Measurements from ENCODE around the gene FAM32A. TPM values are rescaled to one million over a fixed set of nuclear protein-coding genes. Genes with fewer than 3 reads are reported as not detected.

FAM32A gene
- total RNA-seq, 1 experiment from 2014 or later, result 141 TPM

DNA sequence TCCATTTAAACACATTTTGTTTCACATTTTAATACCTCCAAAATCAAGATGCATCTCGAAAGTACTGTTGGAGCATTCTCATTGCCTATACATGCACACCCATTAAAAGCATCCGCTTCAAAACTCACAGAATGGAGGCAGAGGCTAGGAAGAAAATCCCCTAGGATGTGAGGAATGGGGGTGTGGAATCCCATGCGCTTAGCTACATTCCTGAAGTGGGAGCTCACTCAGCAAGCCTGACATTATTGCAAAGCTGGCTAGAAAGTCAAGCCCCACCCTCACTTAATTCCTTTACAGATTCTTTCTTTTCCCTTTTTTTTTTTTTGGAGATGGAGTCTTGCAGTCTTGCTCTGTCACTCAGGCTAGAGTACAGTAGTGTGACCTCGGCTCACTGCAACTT, 4.6 kb upstream of the FAM32A start:
- Histone ChIP-seq H3K79me2 (ENCODE audit: low read length) (peaks cover 4% of the 10 kb centered on the region), H3K27ac (ENCODE audit: low read length) (0 out of 2 replicates have a peak overlapping the region, but pooled peaks have one; percentile 18), H3K9me3 (ENCODE audit: low read length) (no peaks in the 10 kb centered on the region), H4K20me1 (ENCODE audit: low read length) (no peaks in the 10 kb centered on the region), H3K27me3 (ENCODE audit: low read length) (no peaks in the 10 kb centered on the region), H3K9me2 (replicated peaks; ENCODE audit: low read length) (no peaks in the 10 kb centered on the region), H3K9ac (ENCODE audit: low read length) (no peak overlapping the region), H3K36me3 (ENCODE audit: low read depth, low read length) (no peaks in the 10 kb centered on the region), H3K4me1 (ENCODE audit: insufficient read depth, low read length) (peaks cover 10% of the 10 kb centered on the region), H2AFZ (ENCODE audit: low read length) (peak overlapping the region; percentile 55), H3K4me3 (ENCODE audit: low read length) (no peak overlapping the region), H3K4me2 (ENCODE audit: low read length) (peak overlapping the region; percentile 15; the same call in 1 of the 2 replicates), H3F3A (ENCODE audit: low read length, unreplicated experiment) (no peaks in the 10 kb centered on the region)
- CTCF ChIA-PET, result interaction anchor here (0.6 to 1.1 kb wide), 3 partner anchors 10 to 86 kb away, joined by 3 to 5 read pairs (median 3); no protein-coding TSS in a partner anchor
- intact Hi-C loops (cut with micrococcal nuclease), result no loop called here
- ATAC-seq (no peak), DNase-seq (peak; percentile 71)
- POLR2A ChIA-PET (ENCODE audit: unreplicated experiment), result interaction anchor here (1.0 kb wide), 1 partner anchor 19 kb away, joined by 9 read pairs; no protein-coding TSS in a partner anchor
- no TSS peak for BruUV-seq (replicated peaks)
- TF ChIP-seq, protein P1, sequence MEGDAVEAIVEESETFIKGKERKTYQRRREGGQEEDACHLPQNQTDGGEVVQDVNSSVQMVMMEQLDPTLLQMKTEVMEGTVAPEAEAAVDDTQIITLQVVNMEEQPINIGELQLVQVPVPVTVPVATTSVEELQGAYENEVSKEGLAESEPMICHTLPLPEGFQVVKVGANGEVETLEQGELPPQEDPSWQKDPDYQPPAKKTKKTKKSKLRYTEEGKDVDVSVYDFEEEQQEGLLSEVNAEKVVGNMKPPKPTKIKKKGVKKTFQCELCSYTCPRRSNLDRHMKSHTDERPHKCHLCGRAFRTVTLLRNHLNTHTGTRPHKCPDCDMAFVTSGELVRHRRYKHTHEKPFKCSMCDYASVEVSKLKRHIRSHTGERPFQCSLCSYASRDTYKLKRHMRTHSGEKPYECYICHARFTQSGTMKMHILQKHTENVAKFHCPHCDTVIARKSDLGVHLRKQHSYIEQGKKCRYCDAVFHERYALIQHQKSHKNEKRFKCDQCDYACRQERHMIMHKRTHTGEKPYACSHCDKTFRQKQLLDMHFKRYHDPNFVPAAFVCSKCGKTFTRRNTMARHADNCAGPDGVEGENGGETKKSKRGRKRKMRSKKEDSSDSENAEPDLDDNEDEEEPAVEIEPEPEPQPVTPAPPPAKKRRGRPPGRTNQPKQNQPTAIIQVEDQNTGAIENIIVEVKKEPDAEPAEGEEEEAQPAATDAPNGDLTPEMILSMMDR (conservative IDR thresholded peaks at IDR 0.05; ENCODE audit: low read depth, low read length), result no peak
- TF ChIP-seq EZH2 (IDR thresholded peaks at IDR 0.05; ENCODE audit: low read length, unreplicated experiment) (no peak), EZH2phosphoT487 (IDR thresholded peaks at IDR 0.05; ENCODE audit: borderline replicate concordance, low read length) (no peak)

DNA sequence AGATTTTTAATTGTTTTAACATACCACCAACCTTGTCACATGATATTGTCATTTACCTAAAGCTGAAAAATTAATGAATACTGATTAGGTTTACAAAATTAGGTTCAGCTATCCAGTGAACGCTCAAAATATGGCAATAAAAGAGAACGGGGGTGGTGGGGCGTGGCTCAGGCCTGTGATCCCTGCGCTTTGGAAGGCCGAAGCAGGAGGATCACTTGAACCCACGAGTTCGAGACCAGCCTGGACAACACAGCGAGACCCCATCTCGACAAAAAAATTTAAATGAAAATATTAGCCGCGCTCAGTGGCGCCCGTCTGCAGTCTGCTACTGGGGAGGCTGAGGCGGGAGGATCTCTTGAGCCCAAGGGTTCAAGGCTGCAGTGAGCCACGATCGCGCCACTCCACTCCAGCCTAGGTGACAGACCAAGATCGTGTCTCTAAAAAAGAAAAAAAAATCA, 516 bp upstream of the FAM32A start:
- POLR2A ChIA-PET (ENCODE audit: unreplicated experiment), result interaction anchor here (0.6 to 1.2 kb wide), 4 partner anchors 23 to 177 kb away, joined by 4 to 13 read pairs (median 5); no protein-coding TSS in a partner anchor
- Histone ChIP-seq H2AFZ (ENCODE audit: low read length) (peak overlapping the region; percentile 76), H3K4me2 (ENCODE audit: low read length) (peak overlapping the region; percentile 84), H3K27ac (ENCODE audit: low read length) (no peak overlapping the region), H3K27me3 (ENCODE audit: low read length) (no peaks in the 10 kb centered on the region), H3K9me2 (replicated peaks; ENCODE audit: low read length) (no peaks in the 10 kb centered on the region), H3K9me3 (ENCODE audit: low read length) (no peaks in the 10 kb centered on the region), H4K20me1 (ENCODE audit: low read length) (no peaks in the 10 kb centered on the region), H3K4me3 (ENCODE audit: low read length) (peak overlapping the region; percentile 89), H3K4me1 (ENCODE audit: insufficient read depth, low read length) (peaks cover 17% of the 10 kb centered on the region), H3K79me2 (ENCODE audit: low read length) (peaks cover 30% of the 10 kb centered on the region), H3F3A (ENCODE audit: low read length, unreplicated experiment) (no peaks in the 10 kb centered on the region), H3K36me3 (ENCODE audit: low read depth, low read length) (peaks cover 16% of the 10 kb centered on the region), H3K9ac (ENCODE audit: low read length) (peak overlapping the region; percentile 47)
- DNase-seq (no peak), ATAC-seq (no peak)
- TSS peak; percentile 94 for BruUV-seq (replicated peaks)
- intact Hi-C loops (cut with micrococcal nuclease), result loop anchor here (1.0 kb wide), 3 partner anchors 73 to 143 kb away; partner anchors contain the start of gene RAB8A
- TF ChIP-seq, protein P1 (conservative IDR thresholded peaks at IDR 0.05; ENCODE audit: low read depth, low read length), result no peak
- TF ChIP-seq EZH2 (IDR thresholded peaks at IDR 0.05; ENCODE audit: low read length, unreplicated experiment), result no peak
- TF ChIP-seq EZH2phosphoT487 (IDR thresholded peaks at IDR 0.05; ENCODE audit: borderline replicate concordance, low read length), result no peak
- CTCF ChIA-PET, result interaction anchor here (0.6 to 1.6 kb wide), 6 partner anchors 13 to 159 kb away, joined by 3 to 11 read pairs (median 5); partner anchors contain the start of gene AP1M1

DNA sequence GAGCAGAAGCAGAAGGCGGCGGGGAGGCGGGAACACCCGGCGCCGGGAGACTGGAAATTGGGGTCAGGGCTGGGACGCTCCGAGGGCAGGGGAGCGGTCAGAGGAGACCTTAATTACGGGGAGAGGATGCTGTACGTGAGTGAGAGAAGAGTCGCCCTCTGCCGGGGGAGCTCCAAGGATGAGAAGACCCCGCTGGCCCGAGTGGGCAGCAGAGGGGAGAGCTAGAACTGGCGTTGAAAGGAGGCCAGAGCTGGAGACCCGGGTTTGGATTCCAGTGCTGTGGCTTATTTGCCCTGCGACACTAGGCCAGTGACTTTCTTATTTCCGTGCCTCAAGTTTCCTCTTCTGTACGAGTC, 536 bp downstream of the FAM32A start:
- BruUV-seq (replicated peaks), result TSS peak; percentile 52
- no peaks in the 10 kb centered on the region for H3K9me2 ChIP-seq (replicated peaks; ENCODE audit: low read length)
- TF ChIP-seq, protein P1 (conservative IDR thresholded peaks at IDR 0.05; ENCODE audit: low read depth, low read length), result peak; percentile 58
- TF ChIP-seq EZH2 (IDR thresholded peaks at IDR 0.05; ENCODE audit: low read length, unreplicated experiment), result no peak
- no peaks in the 10 kb centered on the region for H3K27me3 ChIP-seq (ENCODE audit: low read length)
- ChIA-PET POLR2A (ENCODE audit: unreplicated experiment) (interaction anchor here (0.5 to 1.2 kb wide), 6 partner anchors 10 to 1015 kb away, joined by 3 to 6 read pairs (median 4); no protein-coding TSS in a partner anchor), CTCF (interaction anchor here (0.6 to 1.6 kb wide), 6 partner anchors 12 to 160 kb away, joined by 4 to 11 read pairs (median 5); partner anchors contain the start of gene AP1M1)
- DNase-seq (peak; percentile 28), ATAC-seq (peak; percentile 45)
- H3K36me3 ChIP-seq (ENCODE audit: low read depth, low read length), result peaks cover 21% of the 10 kb centered on the region
- H3K9me3 ChIP-seq (ENCODE audit: low read length), result no peaks in the 10 kb centered on the region
- intact Hi-C loops (cut with micrococcal nuclease), result loop anchor here (1.0 kb wide), 3 partner anchors 74 to 144 kb away; partner anchors contain the start of gene RAB8A
- H3K4me2 ChIP-seq (ENCODE audit: low read length), result peak overlapping the region; percentile 96
- no peaks in the 10 kb centered on the region for H4K20me1 ChIP-seq (ENCODE audit: low read length)
- H3F3A ChIP-seq (ENCODE audit: low read length, unreplicated experiment), result no peaks in the 10 kb centered on the region
- peaks cover 17% of the 10 kb centered on the region for H3K4me1 ChIP-seq (ENCODE audit: insufficient read depth, low read length)
- H3K79me2 ChIP-seq (ENCODE audit: low read length), result peaks cover 30% of the 10 kb centered on the region
- peak overlapping the region; percentile 89 for H3K9ac ChIP-seq (ENCODE audit: low read length)
- H2AFZ ChIP-seq (ENCODE audit: low read length), result peak overlapping the region; percentile 59
- H3K27ac ChIP-seq (ENCODE audit: low read length), result peak overlapping the region; percentile 12; the same call in 1 of the 2 replicates
- peak overlapping the region; percentile 89 for H3K4me3 ChIP-seq (ENCODE audit: low read length)

Measured in PC-3 (cell line).